Stimulated activated CD8-positive, alpha-beta memory T cell treated with anti-CD3 and anti-CD28 coated beads, Interleukin-4, amount 100 ng/mL, for 48 hours (primary cell): Measurements from ENCODE around the gene ITPR3.

ENCODE experiments used
- DNase-seq: peaks from one replicate; pipeline ENCODE4 v3.0.0-alpha.2; 2020

The ITPR3 gene

GRCh38 chr6:33640361-33640760 is 19.2 kb downstream of the ITPR3 start:
- DNase-seq: no peak

- no peak for DNase-seq
Measured at GRCh38 chr6:33641144-33641543, 20.0 kb downstream of the ITPR3 start.

GRCh38 chr6:33641602-33642001 is 20.5 kb downstream of the ITPR3 start:
- DNase-seq: no peak

GRCh38 chr6:33642897-33643296 is 21.8 kb downstream of the ITPR3 start:
- DNase-seq: no peak

GRCh38 chr6:33651403-33651802 is 30.3 kb downstream of the ITPR3 start:
- DNase-seq: no peak

- DNase-seq: no peak
Measured at GRCh38 chr6:33652002-33652401, 30.9 kb downstream of the ITPR3 start.

GRCh38 chr6:33654831-33655554 is 33.9 kb downstream of the ITPR3 start:
- no peak for DNase-seq

GRCh38 chr6:33656844-33657243 is 35.7 kb downstream of the ITPR3 start:
- no peak for DNase-seq

GRCh38 chr6:33658982-33659689 is 38.0 kb downstream of the ITPR3 start:
- DNase-seq: no peak

GRCh38 chr6:33659986-33660385 is 38.9 kb downstream of the ITPR3 start:
- no peak for DNase-seq

GRCh38 chr6:33661106-33661838 is 40.1 kb downstream of the ITPR3 start:
- no peak for DNase-seq

GRCh38 chr6:33662318-33662717 is 41.2 kb downstream of the ITPR3 start:
- no peak for DNase-seq

GRCh38 chr6:33663028-33663427 is 41.9 kb downstream of the ITPR3 start:
- DNase-seq: no peak

- no peak for DNase-seq
Measured at GRCh38 chr6:33663727-33664449, 42.8 kb downstream of the ITPR3 start.

- DNase-seq: no peak
Measured at GRCh38 chr6:33664506-33665057, 43.5 kb downstream of the ITPR3 start.

GRCh38 chr6:33665957-33666356 is 44.8 kb downstream of the ITPR3 start:
- no peak for DNase-seq

GRCh38 chr6:33667072-33667471 is 46.0 kb downstream of the ITPR3 start:
- no peak for DNase-seq

- no peak for DNase-seq
Measured at GRCh38 chr6:33667776-33668175, 46.7 kb downstream of the ITPR3 start.

GRCh38 chr6:33668328-33668727 is 47.2 kb downstream of the ITPR3 start:
- DNase-seq: no peak

- DNase-seq: no peak
Measured at GRCh38 chr6:33668914-33669313, 47.8 kb downstream of the ITPR3 start.

GRCh38 chr6:33670086-33670660 is 49.1 kb downstream of the ITPR3 start:
- no peak for DNase-seq

GRCh38 chr6:33670971-33671743 is 50.0 kb downstream of the ITPR3 start:
- DNase-seq: no peak
